Amniotic stem cell (primary cell): Measurements from ENCODE around the gene ABCA3.
A peak's percentile ranks its signal among the peaks of the same experiment; 100 is the strongest.
"Not testable (repeated sequence)": the region's sequence is repeated elsewhere in the genome, so short reads cannot be mapped to it uniquely, and the experiment has no call there.

ENCODE experiments used
- DNase-seq: peaks from one replicate; lab custom pipeline; 2025; lab: John Stamatoyannopoulos, UW

The ABCA3 gene

GRCh38 chr16:2252806-2253148 lies 87.8 kb downstream of the ABCA3 start:
- no peak for DNase-seq

DNA sequence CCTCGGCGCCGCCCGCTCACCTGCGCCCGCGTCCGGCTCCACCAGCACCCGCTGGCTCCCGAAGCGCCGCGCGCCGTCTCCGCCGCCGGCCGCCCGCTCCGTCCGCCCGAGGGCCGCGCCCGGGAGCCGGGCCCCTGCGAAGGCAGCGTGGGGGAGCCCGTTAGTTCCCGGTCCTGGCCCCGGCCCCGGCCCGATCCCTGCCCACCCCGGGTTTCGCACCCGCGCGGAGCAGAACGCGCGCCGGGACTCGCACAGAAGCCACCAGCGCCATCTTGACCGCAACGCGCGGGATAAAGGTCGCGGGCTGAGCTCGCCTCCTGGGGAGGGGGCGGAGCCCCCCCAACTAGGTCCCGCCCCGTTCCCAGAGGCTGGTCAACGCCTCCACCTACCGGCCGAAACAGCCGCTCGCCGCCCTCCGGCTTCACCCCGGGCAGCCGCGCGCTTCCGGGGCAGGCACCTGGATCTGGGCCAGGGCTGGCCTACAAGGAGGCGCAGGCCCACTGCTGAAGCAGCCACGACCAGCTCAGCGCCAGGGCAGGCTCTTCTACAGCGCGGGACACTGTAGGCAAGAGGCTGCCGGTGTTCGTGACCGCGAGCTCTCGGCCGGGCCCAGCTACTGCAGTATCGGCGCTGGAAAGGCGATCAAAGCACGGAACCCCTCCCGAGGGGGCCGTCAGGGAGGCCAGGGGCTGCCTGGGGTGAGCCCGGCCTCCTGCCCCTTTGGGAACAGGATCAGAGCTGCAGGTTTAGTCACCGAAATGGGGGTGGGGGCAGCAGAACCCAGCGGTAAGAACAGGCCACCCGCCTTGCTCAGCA lies 89.0 kb downstream of the ABCA3 start, which contains the start of gene ECI1:
Gene ECI1, minus strand, starts transcription at position 292 of the 816 bp plus-strand sequence. Its CDS starts 21 bp downstream, at position 271.
- DNase-seq: peak; percentile 79

GRCh38 chr16:2250652-2251295 lies 89.8 kb downstream of the ABCA3 start:
- DNase-seq: no peak

DNA sequence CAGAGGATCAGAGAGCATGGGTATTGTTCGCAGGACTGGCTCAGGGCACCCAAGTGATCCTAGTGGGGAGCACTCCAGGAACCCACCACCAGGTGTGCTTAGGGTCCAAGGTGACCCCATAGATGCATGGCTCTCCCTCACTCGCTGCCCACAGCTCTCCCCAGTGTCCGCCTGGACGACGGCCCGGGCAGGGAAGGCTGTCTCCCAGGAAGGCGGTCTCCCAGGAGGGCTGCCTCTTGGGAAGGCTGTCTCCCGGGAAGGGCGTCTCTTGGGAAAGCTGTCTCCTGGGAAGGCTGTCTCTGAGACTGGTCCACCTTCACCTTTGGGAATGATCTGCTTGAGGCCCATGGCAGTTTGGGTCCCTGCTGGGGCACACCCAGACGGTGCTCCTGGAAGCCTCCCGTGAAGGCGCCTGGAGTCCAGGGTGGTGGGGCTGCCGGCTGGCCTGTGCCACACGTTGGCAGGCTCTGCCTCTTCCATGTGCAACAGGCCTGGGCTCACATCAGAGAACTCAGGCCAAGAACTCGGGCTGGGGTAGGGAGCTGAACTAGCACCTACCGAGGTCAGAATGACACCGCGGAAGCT lies 94.1 kb downstream of the ABCA3 start:
- DNase-seq: no peak

GRCh38 chr16:2244926-2245795 lies 95.4 kb downstream of the ABCA3 start:
- DNase-seq: no peak

DNA sequence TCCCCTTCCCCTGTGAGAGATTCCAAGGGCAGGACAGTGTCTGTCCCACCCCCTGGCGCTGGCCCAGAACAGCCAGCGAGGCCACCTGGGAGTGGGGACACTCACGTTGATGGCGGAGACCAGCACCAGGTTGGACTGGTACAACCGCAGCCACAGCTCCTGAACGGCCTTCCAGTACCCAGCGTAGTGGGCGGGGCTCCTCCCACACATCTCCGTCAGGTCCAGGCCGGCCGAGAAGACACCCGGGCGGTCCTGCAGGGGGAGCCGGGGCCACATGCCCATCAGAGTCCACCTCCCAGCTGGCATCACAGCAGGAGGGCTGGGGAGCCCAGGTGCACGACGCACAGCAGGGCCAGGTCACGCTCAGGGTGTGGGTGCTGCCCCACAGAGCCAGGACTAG lies 96.2 kb downstream of the ABCA3 start:
- DNase-seq: no peak

DNA sequence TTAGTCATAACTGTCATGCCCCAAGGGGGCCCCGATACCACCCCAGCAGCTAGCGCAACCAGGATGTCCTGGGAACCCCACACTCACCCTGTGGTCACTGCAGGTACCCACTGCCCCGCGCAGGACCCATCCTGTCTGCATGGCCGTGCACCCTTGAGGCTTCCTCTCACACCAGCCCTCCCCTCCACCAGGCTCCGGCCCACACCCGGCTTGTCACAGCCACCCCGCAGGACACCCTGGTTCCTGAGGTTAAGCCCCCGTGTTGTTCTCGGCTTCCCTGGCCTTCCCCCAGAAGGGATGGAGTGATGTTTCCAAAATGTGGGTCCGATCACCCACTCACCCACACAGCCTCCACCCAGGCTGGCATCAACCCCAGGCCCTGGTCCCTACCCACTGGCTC lies 96.7 kb downstream of the ABCA3 start:
- no peak for DNase-seq

DNA sequence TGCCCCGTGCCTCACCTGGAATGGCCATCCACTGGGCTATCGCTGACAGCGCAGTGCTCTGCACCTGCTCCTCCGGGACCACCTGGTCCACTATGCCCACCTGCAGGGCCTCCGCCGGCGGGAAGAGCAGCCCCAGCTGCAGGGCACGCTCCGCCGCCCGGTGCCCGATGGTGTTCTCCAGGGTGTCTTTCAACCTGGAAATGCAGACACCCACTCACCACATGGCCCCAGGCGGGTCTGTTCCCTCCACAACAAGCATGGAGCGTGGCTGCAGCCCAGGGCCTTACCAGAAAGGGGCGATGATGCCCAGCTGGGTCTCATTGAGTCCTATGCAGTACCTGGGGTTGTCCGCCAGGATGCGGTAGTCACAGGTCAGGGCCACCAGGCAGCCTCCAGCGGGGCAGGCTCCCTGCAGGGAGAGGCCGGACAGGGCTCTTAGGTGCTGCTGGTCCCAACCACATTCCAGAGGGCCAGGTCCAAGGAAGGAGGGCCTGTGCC lies 97.4 kb downstream of the ABCA3 start:
- DNase-seq: no peak

DNA sequence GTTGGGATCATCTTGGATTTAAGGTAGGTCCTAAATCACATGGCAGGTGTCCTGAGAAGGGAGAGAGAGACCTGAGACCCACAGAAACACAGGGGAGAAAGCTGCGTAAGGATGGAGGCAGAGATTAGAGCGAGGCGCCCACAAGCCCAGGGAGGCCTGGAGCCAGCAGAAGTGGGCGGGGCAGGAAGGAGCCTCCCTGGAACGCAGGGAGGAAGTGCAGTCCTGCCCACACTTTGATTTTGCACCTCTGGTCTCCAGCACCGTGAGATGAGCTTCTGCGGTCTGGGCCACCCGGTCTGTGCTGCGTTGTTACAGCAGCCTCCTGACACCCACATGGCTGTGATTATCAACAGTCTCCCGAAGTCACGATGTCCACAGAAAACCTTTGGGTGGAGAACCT lies 97.9 kb downstream of the ABCA3 start:
- DNase-seq: no peak

DNA sequence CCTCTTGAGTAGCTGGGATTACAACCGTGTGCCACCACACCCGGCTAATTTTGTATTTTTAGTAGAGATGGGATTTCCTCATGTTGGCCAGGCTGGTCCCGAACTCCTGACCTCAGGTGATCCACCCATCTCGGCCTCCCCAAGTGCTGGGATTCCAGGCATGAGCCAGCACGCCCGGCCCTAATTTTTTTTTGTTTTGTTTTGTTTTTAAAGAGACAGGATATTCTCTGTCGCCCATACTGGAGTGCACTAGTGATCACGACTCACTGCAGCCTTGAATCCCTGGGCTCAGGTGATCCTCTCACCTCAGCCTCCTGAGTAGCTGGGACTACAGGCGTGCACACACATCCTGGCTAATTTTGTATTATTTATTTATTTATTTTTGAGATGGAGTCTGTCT lies 100.2 kb downstream of the ABCA3 start:
- not testable (repeated sequence) for DNase-seq

- no peak for DNase-seq
Observed at GRCh38 chr16:2238838-2239675, 101.5 kb downstream of the ABCA3 start.

DNA sequence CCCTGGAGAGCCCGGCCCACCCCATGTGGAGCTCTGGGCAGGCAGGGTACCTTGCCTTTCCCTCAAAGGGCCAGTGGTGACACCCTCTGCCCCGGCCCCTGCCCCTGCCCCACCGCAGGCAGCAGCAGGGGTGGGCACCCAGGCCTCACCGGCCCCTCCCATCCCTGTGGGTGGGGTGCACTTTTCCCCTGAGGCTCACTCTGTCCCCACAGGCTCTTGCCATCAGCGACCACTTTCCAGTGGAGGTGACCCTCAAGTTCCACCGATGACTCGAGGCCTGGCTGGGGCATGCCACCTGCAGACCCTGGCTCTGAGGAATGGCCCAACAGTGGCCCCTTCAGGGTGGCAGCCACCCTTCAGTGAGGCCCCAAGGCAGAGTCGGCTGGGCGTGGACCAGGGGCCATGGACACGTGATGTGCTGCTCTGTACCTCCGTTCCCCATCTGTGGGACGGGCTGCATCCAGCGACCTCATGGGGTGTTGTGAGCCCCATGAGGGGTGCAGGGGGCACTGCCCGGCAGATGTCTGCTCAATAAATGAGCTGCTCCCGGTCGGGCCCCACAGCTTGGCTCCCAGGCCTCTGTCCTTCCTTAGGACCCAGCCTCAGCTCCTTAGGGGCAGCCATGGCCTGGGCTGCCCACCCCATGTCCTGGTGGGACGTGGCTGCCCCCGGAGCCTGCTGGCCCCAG lies 102.2 kb downstream of the ABCA3 start:
- no peak for DNase-seq

GRCh38 chr16:2237493-2238149 lies 102.9 kb downstream of the ABCA3 start:
- no peak for DNase-seq

DNA sequence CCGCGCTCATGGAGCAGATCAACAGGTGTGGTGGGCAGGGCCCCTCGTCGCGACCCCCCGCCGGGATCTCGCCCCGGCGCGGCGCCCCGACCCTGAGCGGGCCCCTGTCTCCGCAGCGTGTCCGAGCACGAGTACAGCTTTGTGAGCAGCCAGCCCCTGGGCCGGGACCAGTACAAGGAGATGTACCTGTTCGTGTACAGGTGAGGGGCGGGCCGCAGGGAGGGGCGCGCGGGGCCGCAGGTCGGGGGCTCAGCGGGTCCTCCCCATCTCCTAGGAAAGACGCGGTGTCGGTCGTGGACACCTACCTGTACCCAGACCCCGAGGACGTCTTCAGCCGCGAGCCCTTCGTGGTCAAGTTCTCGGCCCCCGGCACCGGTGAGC lies 103.4 kb downstream of the ABCA3 start:
- DNase-seq: no peak

DNA sequence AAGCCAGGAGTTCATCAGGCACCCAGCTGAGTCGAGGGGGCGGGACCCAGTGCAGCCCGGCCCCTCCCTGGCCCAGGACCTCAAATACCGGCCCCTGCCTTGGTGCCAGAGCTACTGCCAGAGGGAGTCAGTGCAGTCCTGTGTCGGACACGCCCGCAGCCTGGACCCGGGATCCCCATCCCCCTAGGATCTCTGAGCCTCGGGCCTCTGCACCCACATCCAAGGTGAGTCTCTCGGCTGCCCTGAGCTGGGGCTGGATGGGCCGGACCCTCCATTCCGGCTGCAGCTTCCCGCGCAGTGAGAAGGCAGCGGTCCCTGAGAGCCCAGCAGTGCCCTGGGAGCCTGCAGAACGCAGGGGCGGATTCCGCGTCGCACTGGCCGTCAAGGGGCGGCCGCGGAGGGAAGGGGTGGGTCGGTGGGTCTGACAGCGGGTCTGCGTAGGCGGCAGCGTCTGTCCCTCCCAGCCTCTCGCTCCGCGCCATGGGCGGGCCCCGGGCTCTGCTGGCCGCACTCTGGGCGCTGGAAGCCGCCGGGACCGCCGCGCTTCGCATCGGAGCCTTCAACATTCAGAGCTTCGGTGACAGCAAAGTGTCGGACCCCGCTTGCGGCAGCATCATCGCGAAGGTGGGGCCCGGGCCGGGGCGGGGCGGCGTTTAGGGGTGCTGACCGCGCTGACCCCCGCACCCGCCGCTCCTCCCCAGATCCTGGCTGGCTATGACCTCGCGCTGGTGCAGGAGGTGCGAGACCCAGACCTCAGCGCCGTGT lies 104.0 kb downstream of the ABCA3 start, which contains the start of gene DNASE1L2:
Gene DNASE1L2, plus strand, starts transcription at position 108 of the 765 bp plus-strand sequence. Its CDS starts 373 bp downstream, at position 481.
- DNase-seq: no peak

DNA sequence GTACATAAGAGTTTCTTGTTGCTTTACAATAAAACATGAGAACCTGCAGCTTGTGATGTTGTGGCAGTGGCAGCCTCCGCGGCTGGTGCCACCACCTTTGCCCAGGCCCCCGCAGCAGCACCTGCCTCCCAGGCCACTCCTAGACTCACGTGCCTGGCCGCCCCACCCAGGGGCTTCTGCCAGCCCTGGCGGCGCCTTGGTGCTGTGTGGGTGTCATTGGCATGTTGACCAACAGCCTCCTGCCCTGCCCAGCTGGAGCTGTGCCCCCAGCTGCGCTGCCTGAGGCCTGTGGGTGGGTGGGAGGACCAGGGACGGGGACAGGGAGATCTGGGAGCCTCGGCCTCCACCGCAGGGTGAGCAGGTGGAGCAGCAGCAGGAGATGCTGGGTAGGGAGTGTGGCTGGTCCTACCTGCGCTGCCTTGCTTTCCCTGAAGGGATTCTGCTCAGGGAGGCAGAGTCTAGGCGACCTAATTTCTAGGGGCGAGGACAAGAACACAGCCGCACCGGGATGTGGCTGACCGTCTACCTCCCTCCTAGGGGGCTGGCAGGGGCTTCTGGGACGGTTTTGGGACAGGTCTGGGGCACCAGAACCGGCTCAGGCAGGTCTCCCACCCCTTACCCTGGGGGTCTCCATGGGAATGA lies 104.7 kb downstream of the ABCA3 start:
- no peak for DNase-seq

DNA sequence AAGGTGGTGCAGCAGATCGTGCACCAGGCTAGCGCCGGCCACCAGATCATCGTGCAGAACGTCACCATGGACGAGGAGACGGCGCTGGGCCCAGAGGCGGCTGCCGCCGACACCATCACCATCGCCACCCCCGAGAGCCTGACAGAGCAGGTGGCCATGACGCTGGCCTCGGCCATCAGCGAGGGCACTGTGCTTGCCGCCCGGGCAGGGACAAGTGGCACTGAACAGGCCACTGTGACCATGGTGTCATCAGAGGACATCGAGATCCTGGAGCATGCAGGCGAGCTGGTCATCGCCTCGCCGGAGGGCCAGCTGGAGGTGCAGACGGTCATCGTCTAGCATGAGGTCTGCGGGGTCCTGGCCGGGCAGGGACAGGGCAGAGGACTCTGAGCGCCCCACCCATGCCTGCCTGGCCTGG lies 105.3 kb downstream of the ABCA3 start:
- no peak for DNase-seq

- DNase-seq: no peak
Observed at GRCh38 chr16:2234813-2235170, 105.7 kb downstream of the ABCA3 start.
